Activated B cell treated with CpG ODN at 0.5 μM for 24 hours (primary cell): ENCODE results near the gene ZDHHC11. TPM values are rescaled to one million over a fixed set of nuclear protein-coding genes. Genes with fewer than 3 reads are reported as not detected.

ENCODE experiments used
- ATAC-seq: fragments of 200-7000 bp; cut with Tn5 transposase; one replicate; pipeline ENCODE4 v1.10.0; 2021; ENCODE audit warnings: low read depth, mild to moderate bottlenecking, moderate library complexity
- CTCF ChIA-PET: fragments of 350-600 bp; sonication (Branson Sonifier 250); formaldehyde crosslinking; loops from one replicate; lab custom pipeline; 2021; ENCODE audit warnings: antibody characterized with exemption; lab: Charles Lee
- POLR2A ChIA-PET: fragments of 350-600 bp; sonication (Branson Sonifier 250); formaldehyde crosslinking; loops from one replicate; lab custom pipeline; 2021; ENCODE audit warnings: antibody characterized with exemption; lab: Charles Lee
- DNase-seq: peaks from one replicate; pipeline ENCODE4 v3.0.0; 2022
- H3K27ac Mint-ChIP-seq: one replicate; pipeline ENCODE4 v1.8.0; 2020; ENCODE audit warnings: mixed read lengths
- H3K27me3 Mint-ChIP-seq: one replicate; pipeline ENCODE4 v1.8.0; 2021; ENCODE audit warnings: mixed read lengths
- H3K36me3 Mint-ChIP-seq: one replicate; pipeline ENCODE4 v1.8.0; 2021; ENCODE audit warnings: low read depth, mixed read lengths
- H3K4me1 Mint-ChIP-seq: one replicate; pipeline ENCODE4 v1.8.0; 2021; ENCODE audit warnings: mixed read lengths
- H3K4me3 Mint-ChIP-seq: one replicate; pipeline ENCODE4 v1.8.0; 2020; ENCODE audit warnings: mild to moderate bottlenecking, mixed read lengths
- H3K9me3 Mint-ChIP-seq: one replicate; pipeline ENCODE4 v1.8.0; 2020; ENCODE audit warnings: mixed read lengths
- CTCF ChIP-seq: fragments of 200-600 bp; IDR thresholded peaks from one replicate; pipeline ENCODE4 v1.8.0; 2022; ENCODE audit warnings: antibody characterized with exemption, mild to moderate bottlenecking
- intact Hi-C: fragments of 100-400 bp; cut with micrococcal nuclease; formaldehyde crosslinking; loops from one replicate; pipeline ENCODE4 v1.15.1; 2024
- total RNA-seq: library from RNA; stranded (reverse); gene quantifications from 2 replicates; pipeline ENCODE4 v1.2.3, GENCODE V29; 2022

Gene ZDHHC11
- total RNA-seq, 1 donor from 2014 or later: 1.6 TPM

GRCh38 chr5:867300-867870, 16.6 kb upstream of the ZDHHC11 start:
- Mint-ChIP-seq H3K4me1 (no peaks in the 10 kb centered on the region), H3K9me3 (no peaks in the 10 kb centered on the region), H3K4me3 (no peak overlapping the region), H3K27ac (no peak overlapping the region), H3K36me3 (peaks cover 99% of the 10 kb centered on the region), H3K27me3 (no peaks in the 10 kb centered on the region)
- no peak for ATAC-seq
- DNase-seq: no peak
- no peak for TF ChIP-seq CTCF
- ChIA-PET CTCF (no interaction called here), POLR2A (no interaction called here)
- intact Hi-C loops: no loop called here

DNA sequence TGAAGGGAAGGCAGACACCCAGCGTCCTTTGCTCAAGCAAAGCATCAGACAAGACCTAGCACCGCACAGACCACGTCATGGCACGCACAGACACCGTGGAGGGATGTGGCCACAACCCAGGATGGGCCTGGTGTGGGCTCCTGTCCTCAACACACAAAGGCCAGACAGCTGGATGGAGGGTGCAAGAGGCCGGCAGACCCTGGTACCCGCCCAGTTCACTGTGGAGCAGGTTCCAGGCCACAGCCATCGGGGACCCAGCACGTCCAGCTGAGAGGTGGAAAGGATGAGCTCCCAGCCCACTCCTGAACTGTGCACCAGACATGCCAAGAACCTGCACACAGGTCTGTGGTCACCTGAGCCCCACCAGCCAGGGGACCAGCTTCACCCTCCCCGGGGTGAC, 15.0 kb upstream of the ZDHHC11 start:
- ChIA-PET POLR2A (no interaction called here), CTCF (no interaction called here)
- Mint-ChIP-seq H3K4me1 (no peaks in the 10 kb centered on the region), H3K36me3 (peaks cover 84% of the 10 kb centered on the region), H3K4me3 (no peak overlapping the region), H3K27ac (no peak overlapping the region), H3K27me3 (no peaks in the 10 kb centered on the region), H3K9me3 (no peaks in the 10 kb centered on the region)
- DNase-seq (no peak), ATAC-seq (no peak)
- intact Hi-C loops: no loop called here
- TF ChIP-seq CTCF: no peak

- Mint-ChIP-seq H3K9me3 (no peaks in the 10 kb centered on the region), H3K4me3 (no peak overlapping the region), H3K27ac (no peak overlapping the region), H3K27me3 (no peaks in the 10 kb centered on the region), H3K4me1 (no peaks in the 10 kb centered on the region), H3K36me3 (peaks cover 78% of the 10 kb centered on the region)
- ChIA-PET POLR2A (no interaction called here), CTCF (no interaction called here)
- TF ChIP-seq CTCF: no peak
- intact Hi-C loops: no loop called here
- ATAC-seq (no peak), DNase-seq (no peak)
Measured at GRCh38 chr5:865168-865521, 14.4 kb upstream of the ZDHHC11 start.

DNA sequence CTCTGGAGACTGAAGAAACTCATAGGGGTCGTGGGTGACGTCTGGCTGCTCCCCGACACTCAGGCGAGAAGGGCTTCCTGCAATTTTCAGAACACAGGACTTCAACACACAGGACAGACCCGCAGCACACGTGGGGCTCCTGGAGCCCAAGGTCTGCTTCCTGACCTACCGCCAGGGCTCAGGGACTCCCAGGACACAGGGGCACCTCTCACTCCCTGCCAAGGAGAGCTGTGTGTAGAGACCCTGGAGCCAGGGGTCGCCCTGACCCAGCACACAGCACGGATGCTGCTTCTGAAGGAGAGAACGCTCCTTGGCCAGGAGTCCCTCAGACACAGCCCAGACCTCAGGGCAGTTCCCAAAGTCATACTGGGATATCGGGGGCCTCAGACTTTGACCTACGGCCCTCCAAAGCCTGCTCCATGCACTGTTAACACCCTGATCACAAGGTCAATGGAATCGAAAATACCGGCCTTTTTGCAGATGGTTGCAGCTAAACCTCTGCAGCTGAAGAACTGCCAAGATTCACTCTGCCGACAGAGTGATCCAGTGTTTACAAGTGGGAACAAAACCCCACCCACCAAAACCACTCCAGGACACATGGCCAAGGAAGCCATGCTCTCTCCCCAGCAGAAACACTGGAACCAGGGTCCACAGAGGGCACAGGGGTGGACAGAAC, 13.8 kb upstream of the ZDHHC11 start:
- no peak for ATAC-seq

More for the DNA sequence above, 13.8 kb upstream of the ZDHHC11 start:
- H3K4me1 Mint-ChIP-seq: no peaks in the 10 kb centered on the region
- no peak for TF ChIP-seq CTCF
- POLR2A ChIA-PET: no interaction called here
- no peaks in the 10 kb centered on the region for H3K9me3 Mint-ChIP-seq
- CTCF ChIA-PET: no interaction called here
- DNase-seq: no peak
- intact Hi-C loops: no loop called here
- H3K27me3 Mint-ChIP-seq: no peaks in the 10 kb centered on the region
- no peak overlapping the region for H3K4me3 Mint-ChIP-seq
- H3K27ac Mint-ChIP-seq: no peak overlapping the region
- H3K36me3 Mint-ChIP-seq: peaks cover 73% of the 10 kb centered on the region
